ENCODE data around the gene SP3.

- TF ChIP-seq CTCF (IDR thresholded peaks at IDR 0.05) (no peak), EZH2 (IDR thresholded peaks at IDR 0.05) (no peak)
Observed at GRCh38 chr2:173926875-173927274, 38.3 kb downstream of the SP3 start.
